Measurements from ENCODE around the gene BBX.
A peak's percentile ranks its signal among the peaks of the same experiment; 100 is the strongest.

BBX gene

GRCh38 chr3:107757140-107757539 is 234.4 kb downstream of the BBX start:
- no peak for DNase-seq

GRCh38 chr3:107760144-107760543 is 237.4 kb downstream of the BBX start:
- no peak for DNase-seq

GRCh38 chr3:107761391-107761790 is 238.6 kb downstream of the BBX start:
- DNase-seq: no peak

GRCh38 chr3:107765524-107765923 is 242.8 kb downstream of the BBX start:
- DNase-seq: no peak

- DNase-seq: no peak
Observed at GRCh38 chr3:107767897-107768605, 245.3 kb downstream of the BBX start.

GRCh38 chr3:107769882-107770281 is 247.1 kb downstream of the BBX start:
- DNase-seq: no peak

GRCh38 chr3:107772016-107772415 is 249.3 kb downstream of the BBX start:
- no peak for DNase-seq

- no peak for DNase-seq
Observed at GRCh38 chr3:107775974-107776373, 253.2 kb downstream of the BBX start.

- no peak for DNase-seq
Observed at GRCh38 chr3:107781253-107781652, 258.5 kb downstream of the BBX start.

- no peak for DNase-seq
Observed at GRCh38 chr3:107782054-107782453, 259.3 kb downstream of the BBX start.

GRCh38 chr3:107790612-107791011 is 267.9 kb downstream of the BBX start:
- no peak for DNase-seq

GRCh38 chr3:107791027-107791426 is 268.3 kb downstream of the BBX start:
- DNase-seq: no peak

- no peak for DNase-seq
Observed at GRCh38 chr3:107791450-107791849, 268.7 kb downstream of the BBX start.

GRCh38 chr3:107794664-107795443 is 272.1 kb downstream of the BBX start:
- DNase-seq: no peak

GRCh38 chr3:107795514-107796094 is 272.8 kb downstream of the BBX start:
- no peak for DNase-seq

GRCh38 chr3:107796791-107797190 is 274.0 kb downstream of the BBX start:
- peak; percentile 34 for DNase-seq

- DNase-seq: no peak
Observed at GRCh38 chr3:107797586-107797985, 274.8 kb downstream of the BBX start.

- DNase-seq: no peak
Observed at GRCh38 chr3:107798381-107798780, 275.6 kb downstream of the BBX start.

- DNase-seq: no peak
Observed at GRCh38 chr3:107800710-107801109, 277.9 kb downstream of the BBX start.

- no peak for DNase-seq
Observed at GRCh38 chr3:107803170-107803569, 280.4 kb downstream of the BBX start.

- DNase-seq: no peak
Observed at GRCh38 chr3:107806021-107806420, 283.3 kb downstream of the BBX start.

GRCh38 chr3:107806536-107806935 is 283.8 kb downstream of the BBX start:
- DNase-seq: no peak

- no peak for DNase-seq
Observed at GRCh38 chr3:107810171-107811071, 287.7 kb downstream of the BBX start.
